ENCODE measurements around the gene TAB2.

DNA sequence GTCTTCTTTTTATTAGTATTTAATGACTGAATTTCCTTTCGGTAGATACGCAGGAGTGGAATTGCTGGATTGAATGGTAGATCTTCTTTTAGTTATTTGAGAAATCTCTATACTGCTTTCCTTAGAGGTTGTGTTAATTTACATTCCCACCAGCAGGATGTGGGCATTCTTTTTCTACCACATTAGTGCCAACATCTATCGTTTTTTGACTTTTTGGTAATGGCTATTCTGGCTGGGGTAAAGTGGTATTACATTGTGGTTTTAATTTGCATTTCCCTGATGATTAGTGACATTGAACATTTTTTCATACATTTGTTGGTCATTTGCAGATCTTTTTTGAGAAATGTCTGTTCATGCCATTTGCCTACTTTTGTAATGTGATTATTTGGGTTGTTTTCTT, 119.7 kb downstream of the TAB2 start:
- TF ChIP-seq, protein P1, sequence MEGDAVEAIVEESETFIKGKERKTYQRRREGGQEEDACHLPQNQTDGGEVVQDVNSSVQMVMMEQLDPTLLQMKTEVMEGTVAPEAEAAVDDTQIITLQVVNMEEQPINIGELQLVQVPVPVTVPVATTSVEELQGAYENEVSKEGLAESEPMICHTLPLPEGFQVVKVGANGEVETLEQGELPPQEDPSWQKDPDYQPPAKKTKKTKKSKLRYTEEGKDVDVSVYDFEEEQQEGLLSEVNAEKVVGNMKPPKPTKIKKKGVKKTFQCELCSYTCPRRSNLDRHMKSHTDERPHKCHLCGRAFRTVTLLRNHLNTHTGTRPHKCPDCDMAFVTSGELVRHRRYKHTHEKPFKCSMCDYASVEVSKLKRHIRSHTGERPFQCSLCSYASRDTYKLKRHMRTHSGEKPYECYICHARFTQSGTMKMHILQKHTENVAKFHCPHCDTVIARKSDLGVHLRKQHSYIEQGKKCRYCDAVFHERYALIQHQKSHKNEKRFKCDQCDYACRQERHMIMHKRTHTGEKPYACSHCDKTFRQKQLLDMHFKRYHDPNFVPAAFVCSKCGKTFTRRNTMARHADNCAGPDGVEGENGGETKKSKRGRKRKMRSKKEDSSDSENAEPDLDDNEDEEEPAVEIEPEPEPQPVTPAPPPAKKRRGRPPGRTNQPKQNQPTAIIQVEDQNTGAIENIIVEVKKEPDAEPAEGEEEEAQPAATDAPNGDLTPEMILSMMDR (IDR thresholded peaks at IDR 0.05): no peak
- TF ChIP-seq POLR2A (IDR thresholded peaks at IDR 0.05): no peak
